Epidermal melanocyte (primary cell): ENCODE results near the gene STAC3.

ENCODE experiments used
- DNase-seq: peaks from one replicate; pipeline ENCODE4 v3.0.0; 2011; ENCODE audit warnings: low spot score; ENCODE audit not compliant: insufficient read length

The STAC3 gene

DNA sequence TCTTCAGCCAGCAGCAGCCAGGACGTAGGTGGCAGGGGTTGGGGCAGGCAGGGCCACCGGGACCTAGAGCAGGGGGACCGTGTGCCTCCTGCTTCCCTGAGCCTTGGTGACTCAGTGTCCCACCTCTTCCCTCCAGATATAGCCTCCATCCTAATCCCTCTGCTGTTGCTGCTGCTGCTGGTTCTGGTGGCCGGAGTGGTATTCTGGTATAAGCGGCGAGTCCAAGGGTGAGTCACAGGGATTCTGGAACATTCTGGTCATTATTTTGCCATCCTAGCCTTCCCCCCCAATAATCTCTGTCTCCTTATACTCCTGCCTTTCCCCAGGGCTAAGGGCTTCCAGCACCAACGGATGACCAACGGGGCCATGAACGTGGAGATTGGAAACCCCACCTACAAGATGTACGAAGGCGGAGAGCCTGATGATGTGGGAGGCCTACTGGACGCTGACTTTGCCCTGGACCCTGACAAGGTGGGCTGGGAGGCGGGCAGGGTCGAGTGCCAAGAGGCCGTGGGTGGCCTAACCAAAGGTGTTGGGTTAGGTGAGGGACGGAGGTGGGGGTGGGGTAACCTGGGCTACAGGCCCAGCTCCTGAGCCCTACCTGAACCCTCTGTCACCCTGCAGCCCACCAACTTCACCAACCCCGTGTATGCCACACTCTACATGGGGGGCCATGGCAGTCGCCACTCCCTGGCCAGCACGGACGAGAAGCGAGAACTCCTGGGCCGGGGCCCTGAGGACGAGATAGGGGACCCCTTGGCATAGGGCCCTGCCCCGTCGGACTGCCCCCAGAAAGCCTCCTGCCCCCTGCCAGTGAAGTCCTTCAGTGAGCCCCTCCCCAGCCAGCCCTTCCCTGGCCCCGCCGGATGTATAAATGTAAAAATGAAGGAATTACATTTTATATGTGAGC, 38.9 kb downstream of the STAC3 start:
- no peak for DNase-seq

GRCh38 chr12:57210926-57211692, 39.9 kb downstream of the STAC3 start:
- DNase-seq = no peak

DNA sequence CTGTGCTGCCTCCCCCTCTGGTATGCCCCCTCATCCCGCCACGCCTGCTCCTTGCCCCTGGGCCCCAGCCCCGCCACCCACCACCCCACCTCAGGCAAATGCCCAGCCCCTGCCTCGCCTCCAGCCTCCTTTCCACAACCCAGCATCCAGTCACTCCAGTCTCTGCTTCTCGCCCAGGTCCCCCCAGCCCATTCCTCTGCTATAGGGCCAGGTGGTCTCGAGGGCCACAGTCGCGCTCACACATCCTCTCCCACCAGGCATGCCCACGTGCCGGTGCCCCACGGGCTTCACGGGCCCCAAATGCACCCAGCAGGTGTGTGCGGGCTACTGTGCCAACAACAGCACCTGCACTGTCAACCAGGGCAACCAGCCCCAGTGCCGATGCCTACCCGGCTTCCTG, 40.5 kb downstream of the STAC3 start:
- DNase-seq = no peak

DNA sequence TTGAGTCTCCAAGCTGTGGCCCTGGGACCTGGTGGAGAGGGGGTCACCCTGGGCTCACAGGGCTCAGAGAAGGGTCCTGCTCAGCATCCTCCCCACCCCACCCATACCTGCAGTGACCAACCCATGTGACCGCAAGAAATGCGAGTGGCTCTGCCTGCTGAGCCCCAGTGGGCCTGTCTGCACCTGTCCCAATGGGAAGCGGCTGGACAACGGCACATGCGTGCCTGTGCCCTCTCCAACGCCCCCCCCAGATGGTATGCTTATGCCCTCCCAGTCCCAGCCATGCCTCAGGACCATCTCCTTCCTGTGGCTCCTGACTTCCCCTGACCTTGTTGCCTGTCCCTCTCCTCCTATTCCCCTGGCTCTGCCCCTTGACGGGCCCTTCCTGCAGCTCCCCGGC, 41.1 kb downstream of the STAC3 start:
- no peak for DNase-seq

DNA sequence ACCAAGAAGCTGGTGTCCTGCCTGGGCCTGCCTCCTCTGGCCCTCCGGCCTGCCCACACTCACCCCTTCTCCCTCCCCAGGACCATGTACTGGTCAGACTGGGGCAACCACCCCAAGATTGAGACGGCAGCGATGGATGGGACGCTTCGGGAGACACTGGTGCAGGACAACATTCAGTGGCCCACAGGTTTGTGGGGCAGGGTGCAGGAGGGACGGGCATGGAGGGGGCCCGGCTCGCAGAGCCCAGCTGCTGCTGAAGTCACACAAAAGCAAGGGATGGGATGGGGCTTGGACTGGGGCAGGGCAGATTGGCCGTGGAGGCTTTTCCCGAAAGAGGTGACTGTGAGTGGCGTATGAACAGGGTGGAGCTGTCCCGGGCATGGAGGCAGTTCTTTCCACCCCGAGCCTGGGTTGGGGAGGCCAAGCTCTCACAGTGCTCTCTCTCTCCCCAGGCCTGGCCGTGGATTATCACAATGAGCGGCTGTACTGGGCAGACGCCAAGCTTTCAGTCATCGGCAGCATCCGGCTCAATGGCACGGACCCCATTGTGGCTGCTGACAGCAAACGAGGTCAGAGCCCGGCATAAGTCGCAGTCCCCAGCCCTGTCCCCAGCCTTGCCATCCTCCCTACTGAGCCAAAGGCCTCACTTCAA, 42.2 kb downstream of the STAC3 start:
- DNase-seq = no peak

DNA sequence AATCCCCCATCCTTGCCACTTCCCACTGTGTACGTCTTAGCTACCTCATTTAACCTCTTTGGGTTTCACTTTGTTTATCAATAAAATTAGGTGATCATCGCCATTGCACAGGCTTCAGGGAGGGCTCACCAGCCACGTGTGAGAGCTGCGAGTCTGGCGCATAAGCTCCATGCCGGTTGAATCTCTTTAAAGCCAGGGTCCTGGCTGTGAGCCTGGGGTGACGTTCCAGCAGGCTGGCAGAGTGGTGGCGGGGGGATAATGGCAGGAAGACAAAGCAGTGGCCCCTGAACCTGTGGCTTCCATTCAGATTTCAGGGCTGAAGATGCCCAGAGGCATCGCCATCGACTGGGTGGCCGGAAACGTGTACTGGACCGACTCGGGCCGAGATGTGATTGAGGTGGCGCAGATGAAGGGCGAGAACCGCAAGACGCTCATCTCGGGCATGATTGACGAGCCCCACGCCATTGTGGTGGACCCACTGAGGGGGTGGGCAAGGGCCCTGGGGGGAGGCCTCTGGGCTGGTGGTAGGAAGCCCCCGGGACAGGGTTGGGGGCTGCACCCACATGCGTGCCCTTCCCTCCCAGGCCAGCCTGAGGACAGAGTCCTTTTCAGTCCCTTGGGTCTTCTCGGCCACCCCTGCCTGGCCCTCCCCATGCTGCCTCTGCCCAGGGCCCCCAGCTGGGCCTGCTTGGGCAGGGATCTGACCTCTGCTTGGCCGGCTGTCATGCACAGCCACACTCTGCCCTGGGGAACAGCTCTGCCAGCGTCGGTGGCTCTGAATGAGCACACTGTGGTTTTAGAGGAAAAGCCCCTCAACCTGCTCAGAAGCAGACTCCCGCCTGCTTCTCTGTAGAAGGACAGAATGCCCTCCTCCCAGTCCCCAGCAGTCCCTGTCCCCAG, 43.0 kb downstream of the STAC3 start:
- no peak for DNase-seq

DNA sequence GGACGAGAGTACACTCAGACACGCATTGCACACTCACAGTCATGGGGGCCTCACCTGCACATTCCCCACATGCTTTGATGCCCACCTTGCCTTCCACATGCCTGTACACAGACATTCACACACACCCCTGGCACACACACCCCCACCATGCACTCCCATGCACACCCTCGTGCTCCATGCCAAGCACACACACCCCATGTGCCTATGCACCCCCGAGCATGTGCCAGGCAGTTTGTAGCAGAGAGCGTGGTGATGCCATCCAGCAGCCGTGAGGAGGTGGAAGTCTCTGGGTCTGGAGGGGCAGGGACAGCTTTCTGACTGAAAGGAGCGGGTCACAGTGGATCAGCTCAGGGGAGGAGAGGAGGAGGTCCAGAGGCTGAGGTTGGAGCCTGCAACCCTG, 45.1 kb downstream of the STAC3 start:
- DNase-seq = no peak

DNA sequence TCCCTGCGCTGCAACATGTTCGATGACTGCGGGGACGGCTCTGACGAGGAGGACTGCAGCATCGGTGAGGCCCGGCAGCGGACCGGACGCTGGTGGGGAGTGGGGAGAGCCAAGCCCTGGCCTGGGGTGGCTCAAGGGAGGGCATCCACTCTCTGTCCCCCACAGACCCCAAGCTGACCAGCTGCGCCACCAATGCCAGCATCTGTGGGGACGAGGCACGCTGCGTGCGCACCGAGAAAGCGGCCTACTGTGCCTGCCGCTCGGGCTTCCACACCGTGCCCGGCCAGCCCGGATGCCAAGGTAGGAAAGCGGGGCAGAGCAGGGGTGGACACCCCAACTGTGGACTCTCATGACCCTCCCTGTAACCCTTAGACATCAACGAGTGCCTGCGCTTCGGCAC, 45.8 kb downstream of the STAC3 start:
- no peak for DNase-seq

DNA sequence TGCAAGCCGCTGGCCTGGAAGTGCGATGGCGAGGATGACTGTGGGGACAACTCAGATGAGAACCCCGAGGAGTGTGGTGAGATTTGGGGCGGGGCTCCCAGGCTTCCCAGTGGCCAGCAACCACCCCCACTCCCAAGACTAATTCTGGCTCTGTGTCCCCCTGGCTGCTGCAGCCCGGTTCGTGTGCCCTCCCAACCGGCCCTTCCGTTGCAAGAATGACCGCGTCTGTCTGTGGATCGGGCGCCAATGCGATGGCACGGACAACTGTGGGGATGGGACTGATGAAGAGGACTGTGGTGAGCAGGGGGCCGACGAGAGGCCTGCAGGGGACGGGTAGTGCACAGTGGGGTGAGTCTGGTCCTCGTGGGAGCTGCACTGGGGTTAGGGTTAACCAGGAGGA, 46.5 kb downstream of the STAC3 start:
- DNase-seq = no peak

- DNase-seq = no peak
Measured at GRCh38 chr12:57203791-57204190, 47.2 kb downstream of the STAC3 start.

GRCh38 chr12:57203201-57203600, 47.8 kb downstream of the STAC3 start:
- DNase-seq = no peak

- DNase-seq = no peak
Measured at GRCh38 chr12:57202321-57202720, 48.7 kb downstream of the STAC3 start.

DNA sequence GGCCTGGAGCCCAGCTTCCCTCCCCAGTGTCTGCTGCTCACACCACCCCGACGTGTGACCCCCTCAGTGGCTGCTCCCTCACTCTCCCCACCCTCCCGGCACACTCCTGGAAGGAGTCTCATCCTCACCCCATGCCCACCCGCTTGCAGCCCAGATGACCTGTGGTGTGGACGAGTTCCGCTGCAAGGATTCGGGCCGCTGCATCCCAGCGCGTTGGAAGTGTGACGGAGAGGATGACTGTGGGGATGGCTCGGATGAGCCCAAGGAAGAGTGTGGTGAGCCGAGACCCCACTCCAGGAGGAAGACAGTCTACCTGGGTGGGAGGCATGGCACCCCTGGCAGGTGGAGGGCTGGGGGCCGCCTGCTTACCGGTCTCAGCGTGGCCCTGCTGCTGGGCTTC, 49.4 kb downstream of the STAC3 start:
- no peak for DNase-seq

DNA sequence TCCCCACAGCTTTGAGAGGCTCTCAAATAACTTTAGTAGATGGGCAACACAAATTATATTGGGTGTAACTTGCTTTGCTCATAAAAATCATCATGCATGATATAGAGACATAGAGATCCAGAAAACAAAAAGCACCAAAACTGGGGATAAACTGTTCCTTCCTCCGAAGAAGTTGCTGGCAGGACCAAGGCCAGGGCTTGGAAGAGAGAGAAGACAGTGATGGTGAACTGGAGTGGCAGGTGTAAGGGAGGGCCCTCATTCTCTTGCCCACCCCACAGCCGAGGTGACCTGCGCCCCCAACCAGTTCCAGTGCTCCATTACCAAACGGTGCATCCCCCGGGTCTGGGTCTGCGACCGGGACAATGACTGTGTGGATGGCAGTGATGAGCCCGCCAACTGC, 49.8 kb downstream of the STAC3 start:
- DNase-seq = no peak

DNA sequence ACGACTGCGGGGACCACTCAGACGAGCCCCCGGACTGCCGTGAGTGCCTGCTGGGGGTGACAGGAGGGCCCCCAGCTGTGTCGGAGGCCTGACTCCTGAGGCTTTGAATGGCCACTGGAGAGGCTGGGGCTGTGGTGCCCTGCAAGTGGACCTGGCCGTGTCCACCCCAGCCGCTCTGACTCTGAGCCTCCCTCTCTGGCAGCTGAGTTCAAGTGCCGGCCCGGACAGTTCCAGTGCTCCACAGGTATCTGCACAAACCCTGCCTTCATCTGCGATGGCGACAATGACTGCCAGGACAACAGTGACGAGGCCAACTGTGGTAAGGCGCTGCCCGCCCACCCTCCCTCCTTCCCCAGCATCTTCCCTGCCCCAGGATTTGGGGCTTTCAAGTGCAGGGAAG, 50.5 kb downstream of the STAC3 start:
- no peak for DNase-seq

- no peak for DNase-seq
Measured at GRCh38 chr12:57199191-57199590, 51.8 kb downstream of the STAC3 start.

GRCh38 chr12:57198329-57198728, 52.7 kb downstream of the STAC3 start:
- DNase-seq = no peak

DNA sequence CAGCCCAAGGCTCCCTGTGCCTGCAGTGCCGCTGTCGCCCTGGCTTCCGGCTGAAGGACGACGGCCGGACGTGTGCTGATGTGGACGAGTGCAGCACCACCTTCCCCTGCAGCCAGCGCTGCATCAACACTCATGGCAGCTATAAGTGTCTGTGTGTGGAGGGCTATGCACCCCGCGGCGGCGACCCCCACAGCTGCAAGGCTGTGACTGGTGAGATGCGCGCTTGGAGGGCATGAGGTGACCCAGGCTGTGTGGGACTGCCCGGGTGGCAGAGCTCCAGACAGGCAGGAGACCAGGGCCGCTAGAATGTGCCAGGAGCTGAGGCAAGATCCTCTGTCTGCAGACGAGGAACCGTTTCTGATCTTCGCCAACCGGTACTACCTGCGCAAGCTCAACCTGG, 54.0 kb downstream of the STAC3 start:
- no peak for DNase-seq

DNA sequence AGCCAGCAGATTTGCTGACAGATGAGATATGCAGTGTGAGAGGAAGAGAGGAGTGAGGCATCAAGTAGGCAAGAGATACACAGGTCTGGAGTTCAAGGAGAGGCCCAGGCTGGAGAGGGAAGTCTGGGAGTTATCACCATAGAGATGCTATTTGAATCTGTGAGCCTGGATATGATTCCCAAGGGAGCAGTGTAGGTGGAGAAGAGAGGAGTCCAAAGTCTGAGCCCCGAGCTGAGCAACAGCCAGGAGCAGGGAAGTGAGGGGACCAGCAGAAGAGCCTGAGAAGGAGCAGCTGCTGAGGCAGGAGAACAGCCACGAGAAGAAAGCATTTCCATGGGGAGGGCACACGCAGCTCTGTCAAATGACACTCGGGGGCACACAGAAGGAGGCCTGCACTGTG, 54.5 kb downstream of the STAC3 start:
- no peak for DNase-seq

DNA sequence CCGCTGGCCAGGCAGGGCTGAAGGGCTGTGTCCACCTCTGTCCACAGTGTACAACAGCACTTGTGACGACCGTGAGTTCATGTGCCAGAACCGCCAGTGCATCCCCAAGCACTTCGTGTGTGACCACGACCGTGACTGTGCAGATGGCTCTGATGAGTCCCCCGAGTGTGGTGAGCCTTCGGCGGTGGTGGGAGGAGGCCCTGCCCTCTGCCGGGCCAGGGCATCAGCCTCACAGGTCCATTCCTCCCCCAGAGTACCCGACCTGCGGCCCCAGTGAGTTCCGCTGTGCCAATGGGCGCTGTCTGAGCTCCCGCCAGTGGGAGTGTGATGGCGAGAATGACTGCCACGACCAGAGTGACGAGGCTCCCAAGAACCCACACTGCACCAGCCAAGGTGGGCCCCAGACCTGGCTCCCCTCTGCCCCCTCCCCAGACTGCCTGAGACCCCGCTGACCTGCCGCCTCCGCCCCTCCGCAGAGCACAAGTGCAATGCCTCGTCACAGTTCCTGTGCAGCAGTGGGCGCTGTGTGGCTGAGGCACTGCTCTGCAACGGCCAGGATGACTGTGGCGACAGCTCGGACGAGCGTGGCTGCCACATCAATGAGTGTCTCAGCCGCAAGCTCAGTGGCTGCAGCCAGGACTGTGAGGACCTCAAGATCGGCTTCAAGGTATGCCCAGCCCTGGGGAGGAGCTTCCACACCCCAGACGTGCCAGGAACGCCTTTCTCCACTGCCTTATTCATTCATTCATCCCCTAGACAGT, 55.2 kb downstream of the STAC3 start:
- no peak for DNase-seq
